Mesenchymal stem cell (in vitro differentiated cells and primary cell): ENCODE measurements around the gene METTL2A.
"Not testable (repeated sequence)": the region's sequence is repeated elsewhere in the genome, so short reads cannot be mapped to it uniquely, and the experiment has no call there.

Experiments used
- DNase-seq: peaks from one replicate; pipeline ENCODE4 v3.0.0-alpha.2; 2013
- H2AFZ ChIP-seq: one replicate; pipeline ENCODE4 v1.6.1; 2013; ENCODE audit warnings: low read depth, mild to moderate bottlenecking, control low read depth, inconsistent platforms, low read length, moderate library complexity
- H2AK5ac ChIP-seq: 2 replicates; pipeline ENCODE4 v1.6.1; 2013; ENCODE audit warnings: low read length, moderate library complexity, mild to moderate bottlenecking, inconsistent platforms; ENCODE audit not compliant: severe bottlenecking
- H2BK120ac ChIP-seq: one replicate; pipeline ENCODE4 v1.6.1; 2013; ENCODE audit warnings: low read depth, mild to moderate bottlenecking, inconsistent platforms, low read length, moderate library complexity
- H2BK12ac ChIP-seq, 2 experiments: one replicate each; pipeline ENCODE4 v1.6.1; 2013; ENCODE audit warnings: inconsistent platforms in 2 of 2, low read length in 2 of 2, mild to moderate bottlenecking in 2 of 2, moderate library complexity in 2 of 2, control low read depth in 1 of 2
- H2BK15ac ChIP-seq: one replicate; pipeline ENCODE4 v1.6.1; 2013; ENCODE audit warnings: mild to moderate bottlenecking, low read depth, inconsistent platforms; ENCODE audit not compliant: poor library complexity, severe bottlenecking
- H2BK5ac ChIP-seq: 2 replicates; pipeline ENCODE4 v1.6.1; 2013; ENCODE audit warnings: low read depth, mild to moderate bottlenecking, low read length, control low read depth, inconsistent platforms; ENCODE audit not compliant: poor library complexity, severe bottlenecking
- H3K14ac ChIP-seq, 2 experiments: one replicate each; pipeline ENCODE4 v1.6.1; 2013; ENCODE audit warnings: inconsistent platforms in 2 of 2, low read length in 2 of 2, control low read depth in 1 of 2, mild to moderate bottlenecking in 1 of 2, moderate library complexity in 1 of 2
- H3K18ac ChIP-seq, 2 experiments: one replicate each; pipeline ENCODE4 v1.6.1; 2013; ENCODE audit warnings: inconsistent platforms in 2 of 2, low read length in 2 of 2, control low read depth in 1 of 2, low read depth in 1 of 2, mild to moderate bottlenecking in 1 of 2
- H3K23ac ChIP-seq, 2 experiments: one replicate each; pipeline ENCODE4 v1.6.1; 2013; ENCODE audit warnings: inconsistent platforms in 2 of 2, low read length in 2 of 2, mild to moderate bottlenecking in 2 of 2, moderate library complexity in 2 of 2, control low read depth in 1 of 2
- H3K27ac ChIP-seq: 2 replicates; pipeline ENCODE4 v1.5.1; 2013; ENCODE audit warnings: mild to moderate bottlenecking, moderate library complexity, low read length, control low read depth, inconsistent platforms; ENCODE audit not compliant: poor library complexity, severe bottlenecking
- H3K27me3 ChIP-seq, 2 experiments: 2 replicates each; pipeline versions ENCODE4 v1.6.1 to v1.7.0; 2013; ENCODE audit warnings: low read length in 2 of 2, mild to moderate bottlenecking in 2 of 2, moderate library complexity in 2 of 2, control low read depth in 1 of 2, inconsistent platforms in 1 of 2; ENCODE audit not compliant: control insufficient read depth in 1 of 2, insufficient read depth in 1 of 2
- H3K36me3 ChIP-seq, 2 experiments: 2 replicates each; pipeline versions ENCODE4 v1.6.1 to v1.7.0; 2013; ENCODE audit warnings: low read length in 2 of 2, control low read depth in 1 of 2, inconsistent platforms in 1 of 2, low read depth in 1 of 2, mild to moderate bottlenecking in 1 of 2; ENCODE audit not compliant: insufficient read depth in 2 of 2, control insufficient read depth in 1 of 2
- H3K4ac ChIP-seq, 2 experiments: one replicate each; pipeline ENCODE4 v1.6.1; 2013; ENCODE audit warnings: inconsistent platforms in 2 of 2, low read length in 2 of 2, mild to moderate bottlenecking in 2 of 2, moderate library complexity in 2 of 2, control low read depth in 1 of 2, low read depth in 1 of 2
- H3K4me1 ChIP-seq: 2 replicates; pipeline ENCODE4 v1.6.1; 2013; ENCODE audit warnings: low read depth, low read length, control low read depth; ENCODE audit not compliant: control insufficient read depth, insufficient read depth
- H3K4me2 ChIP-seq: 2 replicates; pipeline ENCODE4 v1.6.1; 2013; ENCODE audit warnings: low read length, mild to moderate bottlenecking, inconsistent platforms; ENCODE audit not compliant: poor library complexity, severe bottlenecking
- H3K4me3 ChIP-seq, 2 experiments: 2 replicates each; pipeline versions ENCODE4 v1.5.1 to v1.7.0; 2013; ENCODE audit warnings: low read length in 2 of 2, mild to moderate bottlenecking in 2 of 2, control low read depth in 1 of 2, low read depth in 1 of 2; ENCODE audit not compliant: insufficient read depth in 1 of 2
- H3K79me1 ChIP-seq: replicated peaks from 2 replicates; pipeline ENCODE4 v1.6.1; 2013; ENCODE audit warnings: mild to moderate bottlenecking, control low read depth, low read length, inconsistent platforms; ENCODE audit not compliant: poor library complexity, severe bottlenecking
- H3K9ac ChIP-seq: 2 replicates; pipeline ENCODE4 v1.7.0; 2013; ENCODE audit warnings: mild to moderate bottlenecking, low read length, moderate library complexity
- H3K9me3 ChIP-seq: 2 replicates; pipeline ENCODE4 v1.7.0; 2013; ENCODE audit warnings: mild to moderate bottlenecking, low read length; ENCODE audit not compliant: control insufficient read depth
- H4K8ac ChIP-seq: one replicate; pipeline ENCODE4 v1.6.1; 2013; ENCODE audit warnings: inconsistent platforms, mild to moderate bottlenecking, low read length, moderate library complexity
- H4K91ac ChIP-seq: one replicate; pipeline ENCODE4 v1.6.1; 2013; ENCODE audit warnings: mild to moderate bottlenecking, low read length, inconsistent platforms
- WGBS: methylation state at CpG from one replicate; pipeline ENCODE4 v1.1.7; 2013; ENCODE audit warnings: mixed read lengths; 5-methylcytosine and 5-hydroxymethylcytosine counted together

METTL2A gene

DNA sequence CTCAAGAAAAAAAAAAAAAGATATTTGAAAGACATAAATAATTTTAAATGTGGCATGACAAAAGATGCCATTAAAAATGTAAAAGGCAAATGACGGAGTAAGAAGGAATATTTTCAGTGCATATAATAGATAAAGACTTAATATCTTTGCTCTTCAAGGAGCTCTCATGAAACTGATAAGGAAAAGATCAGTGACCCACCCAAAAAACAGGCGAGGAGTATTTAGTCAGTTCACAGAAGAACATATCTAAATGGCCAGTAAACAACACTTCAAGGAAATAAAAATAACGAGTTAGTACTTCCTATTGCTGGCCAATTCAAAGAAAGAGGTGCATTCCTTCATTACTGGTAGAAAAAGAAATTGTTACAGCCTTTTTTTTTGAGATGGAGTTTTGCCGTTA, 22.1 kb downstream of the METTL2A start:
- H2BK120ac ChIP-seq, H2AFZ ChIP-seq, H3K18ac ChIP-seq, H3K23ac ChIP-seq, H3K4me1 ChIP-seq, H3K4me3 ChIP-seq, H4K8ac ChIP-seq, H3K14ac ChIP-seq, H3K9me3 ChIP-seq, H2AK5ac ChIP-seq, H3K27ac ChIP-seq, H3K27me3 ChIP-seq, H3K4ac ChIP-seq, DNase-seq, H3K4me2 ChIP-seq, H3K9ac ChIP-seq, H2BK5ac ChIP-seq, H4K91ac ChIP-seq, H3K79me1 ChIP-seq, H2BK15ac ChIP-seq, H2BK12ac ChIP-seq: not testable (repeated sequence)
- peaks cover 44 to 60% of the 10 kb centered on the region in 2 experiments for H3K36me3 ChIP-seq
- WGBS = 95% methylated on average over 4 of the region's 4 CpGs

DNA sequence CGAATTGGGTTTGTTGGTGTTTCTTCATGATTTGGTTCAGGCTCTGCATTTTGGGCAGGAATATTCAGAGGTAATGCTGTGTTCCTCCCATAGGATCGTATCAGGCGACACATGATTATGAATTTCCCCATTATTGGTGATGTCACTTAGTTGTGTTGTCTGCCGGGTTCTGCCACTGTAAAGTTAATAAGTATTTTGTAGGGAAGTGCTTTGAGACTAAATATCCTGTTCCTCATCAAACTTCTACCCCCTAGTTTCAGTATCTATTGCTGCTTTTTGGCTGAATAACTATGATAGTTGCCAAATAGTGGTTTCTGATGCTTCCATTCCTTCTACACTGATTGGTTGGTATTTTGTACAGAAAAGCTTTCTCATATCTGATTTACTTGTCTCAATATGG, 28.5 kb downstream of the METTL2A start:
- not testable (repeated sequence) for H3K4me2 ChIP-seq, H4K8ac ChIP-seq, H3K4me1 ChIP-seq, H3K79me1 ChIP-seq, H2AFZ ChIP-seq, H2BK15ac ChIP-seq, DNase-seq, H3K9ac ChIP-seq, H3K14ac ChIP-seq, H2BK120ac ChIP-seq, H3K27me3 ChIP-seq, H3K4me3 ChIP-seq, H3K27ac ChIP-seq, H4K91ac ChIP-seq, H3K18ac ChIP-seq, H3K4ac ChIP-seq, H2BK12ac ChIP-seq, H3K23ac ChIP-seq, H2BK5ac ChIP-seq, H2AK5ac ChIP-seq, H3K9me3 ChIP-seq
- WGBS = 100% methylated on average over 2 of the region's 4 CpGs
- H3K36me3 ChIP-seq = peaks cover 12 to 15% of the 10 kb centered on the region in 2 experiments

DNA sequence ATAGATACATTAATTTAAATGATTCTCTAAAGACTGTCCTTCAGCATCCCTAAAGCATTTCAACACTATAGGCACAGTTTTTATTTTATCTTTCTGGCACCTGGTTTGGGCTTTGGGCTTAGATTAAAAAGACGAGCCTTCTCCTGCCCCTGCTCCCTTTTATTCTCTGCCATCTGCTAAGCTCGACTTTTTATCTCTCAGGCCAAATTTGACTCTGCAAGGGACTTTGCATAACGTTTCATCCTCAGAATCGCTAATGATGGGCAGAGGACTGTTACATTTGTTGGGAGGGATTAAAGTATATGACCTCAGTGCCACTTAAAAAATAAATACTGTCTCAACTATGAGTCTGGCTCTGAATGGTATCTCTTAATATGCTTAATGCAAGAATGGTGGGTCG, 29.3 kb downstream of the METTL2A start:
- H3K4me2 ChIP-seq, H3K14ac ChIP-seq, H3K27ac ChIP-seq, H2BK5ac ChIP-seq, H3K4me3 ChIP-seq, H2BK120ac ChIP-seq, H3K27me3 ChIP-seq, DNase-seq, H3K4ac ChIP-seq, H2BK15ac ChIP-seq, H3K36me3 ChIP-seq, H3K9ac ChIP-seq, H3K18ac ChIP-seq, H3K4me1 ChIP-seq, H2AFZ ChIP-seq, H3K9me3 ChIP-seq, H2AK5ac ChIP-seq, H4K8ac ChIP-seq, H4K91ac ChIP-seq, H3K23ac ChIP-seq, H3K79me1 ChIP-seq, H2BK12ac ChIP-seq: not testable (repeated sequence)
- 100% methylated on average over 1 of the region's 5 CpGs for WGBS

DNA sequence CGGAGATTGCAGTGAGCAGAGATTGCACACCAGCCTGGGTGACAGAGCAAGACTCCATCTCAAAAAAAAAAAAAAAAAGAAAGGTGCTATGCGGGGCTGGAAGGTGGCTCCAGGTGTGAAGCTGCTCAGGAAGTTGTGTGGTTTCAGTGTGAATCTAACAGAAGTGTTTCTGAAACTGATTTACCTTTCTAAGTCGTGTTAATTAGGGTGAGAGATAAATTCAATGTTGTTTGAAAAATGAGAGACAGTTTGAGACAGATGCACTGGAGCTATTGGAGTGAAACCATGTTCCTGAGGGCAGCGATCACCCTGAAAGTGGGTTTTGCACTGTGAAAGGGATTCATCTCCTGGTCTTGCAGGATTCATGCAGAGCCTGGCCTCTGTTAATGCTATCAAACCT, 30.0 kb downstream of the METTL2A start:
- H3K23ac ChIP-seq, H3K18ac ChIP-seq, H3K14ac ChIP-seq, H4K91ac ChIP-seq, H2BK120ac ChIP-seq, DNase-seq, H2BK5ac ChIP-seq, H2BK15ac ChIP-seq, H3K27me3 ChIP-seq, H2AK5ac ChIP-seq, H3K4me3 ChIP-seq, H4K8ac ChIP-seq, H2BK12ac ChIP-seq, H3K4ac ChIP-seq, H3K27ac ChIP-seq, H3K79me1 ChIP-seq, H2AFZ ChIP-seq, H3K9me3 ChIP-seq, H3K36me3 ChIP-seq, H3K4me2 ChIP-seq, H3K4me1 ChIP-seq, H3K9ac ChIP-seq: not testable (repeated sequence)
- 98% methylated on average over 4 of the region's 4 CpGs for WGBS
